OCI-LY7 (cell line): ENCODE data around the gene COL13A1. TPM values are rescaled to one million over a fixed set of nuclear protein-coding genes. Genes with fewer than 3 reads are reported as not detected.

Source experiments
- BruUV-seq: library from RNA; stranded (reverse); fragments of 400-500 nt; replicated peaks from 2 replicates; lab custom pipeline; 2021; lab: Mats Ljungman, UMichigan
- CTCF ChIA-PET: fragments of 300-600 bp; sonication (Branson Sonifier 250); formaldehyde crosslinking; loops from one replicate; lab custom pipeline; 2022; ENCODE audit warnings: antibody characterized with exemption; ENCODE audit not compliant: unreplicated experiment; lab: Charles Lee
- POLR2A ChIA-PET: fragments of 300-600 bp; sonication (Branson Sonifier 250); formaldehyde crosslinking; loops from one replicate; lab custom pipeline; 2022; ENCODE audit warnings: antibody characterized with exemption; lab: Charles Lee
- DNase-seq: peaks from one replicate; pipeline ENCODE4 v3.0.0-alpha.2; 2015; ENCODE audit warnings: low spot score
- H2AFZ ChIP-seq: fragments of 200-600 bp; sonication (generic), shearing (Covaris generic); 2 replicates; pipeline ENCODE4 v1.6.1; 2014; ENCODE audit warnings: mild to moderate bottlenecking, antibody characterized with exemption, low read length, moderate library complexity
- H3K27ac ChIP-seq: fragments of 200-600 bp; sonication (generic); 2 replicates; pipeline ENCODE4 v1.5.1; 2014; ENCODE audit warnings: mixed run types, low read depth, mild to moderate bottlenecking, moderate library complexity, low read length, inconsistent platforms; ENCODE audit not compliant: poor library complexity, severe bottlenecking
- H3K36me3 ChIP-seq: fragments of 200-600 bp; sonication (generic); 2 replicates; pipeline ENCODE4 v1.6.1; 2014; ENCODE audit warnings: mild to moderate bottlenecking, antibody characterized with exemption, low read length, moderate library complexity, mixed read lengths; ENCODE audit not compliant: insufficient read depth
- H3K4me1 ChIP-seq: fragments of 200-600 bp; sonication (generic); 2 replicates; pipeline ENCODE4 v1.5.1; 2014; ENCODE audit warnings: mild to moderate bottlenecking, low read length; ENCODE audit not compliant: insufficient read depth, poor library complexity, severe bottlenecking
- H3K4me2 ChIP-seq: fragments of 200-600 bp; sonication (generic); 2 replicates; pipeline ENCODE4 v1.6.1; 2014; ENCODE audit warnings: mild to moderate bottlenecking, low read length
- H3K4me3 ChIP-seq: fragments of 200-600 bp; sonication (generic); 2 replicates; pipeline ENCODE4 v1.5.1; 2014; ENCODE audit warnings: mild to moderate bottlenecking, low read depth, low read length; ENCODE audit not compliant: poor library complexity, severe bottlenecking
- H3K79me2 ChIP-seq: fragments of 200-600 bp; sonication (generic); 2 replicates; pipeline ENCODE4 v1.6.1; 2016; ENCODE audit warnings: low read depth, mild to moderate bottlenecking, low read length, moderate library complexity, mixed read lengths; ENCODE audit not compliant: insufficient read depth
- H3K9me2 ChIP-seq: fragments of 200-600 bp; sonication (generic); 2 replicates; pipeline ENCODE4 v1.6.1; 2016; ENCODE audit warnings: mild to moderate bottlenecking, low read length, mixed read lengths; ENCODE audit not compliant: insufficient read depth
- H3K9me3 ChIP-seq: fragments of 200-600 bp; sonication (generic); 2 replicates; pipeline ENCODE4 v1.6.1; 2014; ENCODE audit warnings: mild to moderate bottlenecking, mixed run types, low read length, mixed read lengths
- H4K20me1 ChIP-seq: fragments of 200-600 bp; sonication (generic); 2 replicates; pipeline ENCODE4 v1.6.1; 2014; ENCODE audit warnings: mild to moderate bottlenecking, antibody characterized with exemption, low read length, moderate library complexity, mixed read lengths; ENCODE audit not compliant: insufficient read depth
- CTCF ChIP-seq: fragments of 200-600 bp; sonication (generic); conservative IDR thresholded peaks from 2 replicates; pipeline ENCODE4 v1.5.1; 2014; ENCODE audit warnings: mild to moderate bottlenecking, antibody characterized with exemption, low read length, moderate library complexity, mixed read lengths
- EZH2phosphoT487 ChIP-seq: fragments of 200-600 bp; sonication (generic); IDR thresholded peaks from 2 replicates; pipeline ENCODE4 v1.6.1; 2018; ENCODE audit warnings: low read depth, borderline replicate concordance, mild to moderate bottlenecking, mixed run types, antibody characterized with exemption, low read length, moderate library complexity, mixed read lengths
- intact Hi-C: fragments of 100-400 bp; cut with micrococcal nuclease; formaldehyde crosslinking; loops from one replicate; pipeline ENCODE4 v1.10.0; 2022; ENCODE audit not compliant: unreplicated experiment
- total RNA-seq, 2 experiments: library from RNA; depleted of rRNA in 1 of 2; stranded (reverse); fragments of >200 nt in 1 of 2; shearing (Covaris generic) in 1 of 2; gene quantifications; 2 replicates each; pipeline ENCODE4 v1.2.3, GENCODE V29; 2014 to 2022

The COL13A1 gene
- total RNA-seq, 2 experiments from 2014 or later = 0.06 TPM; not detected in 1

- no TSS peak for BruUV-seq
- TF ChIP-seq EZH2phosphoT487 = no peak
- no peak for TF ChIP-seq CTCF
- Histone ChIP-seq H3K9me2 (no peaks in the 10 kb centered on the region), H3K79me2 (no peaks in the 10 kb centered on the region), H4K20me1 (no peaks in the 10 kb centered on the region), H3K9me3 (0 out of 2 replicates have a peak, but pooled peaks cover 7% of the 10 kb centered on the region), H3K36me3 (no peaks in the 10 kb centered on the region), H3K4me3 (no peak overlapping the region), H3K4me2 (no peak overlapping the region), H3K4me1 (no peaks in the 10 kb centered on the region), H3K27ac (no peak overlapping the region), H2AFZ (no peak overlapping the region)
- DNase-seq = no peak
- intact Hi-C loops = no loop called here
- ChIA-PET POLR2A (no interaction called here), CTCF (no interaction called here)
Observed at GRCh38 chr10:69794673-69795072, 7.0 kb upstream of the COL13A1 start.

GRCh38 chr10:69795242-69795934, 6.3 kb upstream of the COL13A1 start:
- BruUV-seq = no TSS peak
- ChIA-PET CTCF (no interaction called here), POLR2A (interaction anchor here (0.6 kb wide), 1 partner anchor 72 kb away, joined by 5 read pairs; no protein-coding TSS in a partner anchor)
- H3K27ac ChIP-seq = no peak overlapping the region
- H3K9me2 ChIP-seq = no peaks in the 10 kb centered on the region
- no peaks in the 10 kb centered on the region for H4K20me1 ChIP-seq
- H3K79me2 ChIP-seq = no peaks in the 10 kb centered on the region
- no peaks in the 10 kb centered on the region for H3K36me3 ChIP-seq
- no peak for TF ChIP-seq CTCF
- no peak for TF ChIP-seq EZH2phosphoT487
- 0 out of 2 replicates have a peak, but pooled peaks cover 7% of the 10 kb centered on the region for H3K9me3 ChIP-seq
- intact Hi-C loops = no loop called here
- H2AFZ ChIP-seq = no peak overlapping the region
- no peak overlapping the region for H3K4me2 ChIP-seq
- no peaks in the 10 kb centered on the region for H3K4me1 ChIP-seq
- DNase-seq = no peak
- H3K4me3 ChIP-seq = no peak overlapping the region

GRCh38 chr10:69797959-69798358, 3.7 kb upstream of the COL13A1 start:
- Histone ChIP-seq H3K4me3 (no peak overlapping the region), H3K9me2 (no peaks in the 10 kb centered on the region), H3K27ac (no peak overlapping the region), H3K36me3 (no peaks in the 10 kb centered on the region), H3K9me3 (0 out of 2 replicates have a peak, but pooled peaks cover 7% of the 10 kb centered on the region), H3K4me2 (no peak overlapping the region), H3K4me1 (no peaks in the 10 kb centered on the region), H3K79me2 (no peaks in the 10 kb centered on the region), H4K20me1 (no peaks in the 10 kb centered on the region), H2AFZ (no peak overlapping the region)
- no TSS peak for BruUV-seq
- DNase-seq = no peak
- intact Hi-C loops = no loop called here
- no peak for TF ChIP-seq EZH2phosphoT487
- TF ChIP-seq CTCF = no peak
- POLR2A ChIA-PET = no interaction called here
- CTCF ChIA-PET = interaction anchor here (0.6 kb wide), 1 partner anchor 111 kb away, joined by 17 read pairs; no protein-coding TSS in a partner anchor
